GM18520 (cell line): ENCODE data around the gene SLC30A1.
"Not testable (repeated sequence)": the region's sequence is repeated elsewhere in the genome, so short reads cannot be mapped to it uniquely, and the experiment has no call there.

Source experiments
- ATAC-seq: cut with Tn5 transposase; IDR thresholded peaks from one replicate; pipeline ENCODE4 v1.9.1; 2021; ENCODE audit not compliant: unreplicated experiment

SLC30A1 gene

DNA sequence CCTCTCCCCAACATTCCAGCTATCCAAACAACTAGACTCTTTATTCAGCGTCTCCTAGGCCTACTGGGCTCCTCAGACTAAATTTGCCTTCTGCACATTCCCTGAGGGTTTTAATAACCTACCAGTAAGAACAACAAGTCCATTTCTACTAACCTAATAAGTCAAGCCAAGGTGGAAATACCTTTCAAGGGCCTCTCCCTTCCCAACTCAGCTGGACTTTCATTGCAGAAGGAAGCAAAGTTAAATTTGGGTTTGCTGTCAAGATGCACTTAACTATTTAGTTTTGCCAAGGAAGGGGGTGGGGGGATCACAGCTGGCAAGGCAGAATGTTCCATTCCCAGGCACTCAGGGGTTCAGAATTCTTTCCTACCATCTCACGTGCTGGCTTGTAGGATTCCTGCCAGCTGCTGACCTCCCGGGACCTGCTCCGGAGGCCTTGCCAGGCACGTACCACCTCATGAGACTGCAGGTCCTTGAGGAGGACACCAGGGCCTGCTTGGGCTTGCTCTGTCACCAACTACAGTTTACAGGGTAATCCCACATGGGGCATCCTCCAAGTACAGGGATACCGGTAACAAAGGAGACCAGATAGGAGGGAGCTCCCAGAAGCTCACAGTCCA lies 29.8 kb downstream of the SLC30A1 start:
- ATAC-seq = no peak

DNA sequence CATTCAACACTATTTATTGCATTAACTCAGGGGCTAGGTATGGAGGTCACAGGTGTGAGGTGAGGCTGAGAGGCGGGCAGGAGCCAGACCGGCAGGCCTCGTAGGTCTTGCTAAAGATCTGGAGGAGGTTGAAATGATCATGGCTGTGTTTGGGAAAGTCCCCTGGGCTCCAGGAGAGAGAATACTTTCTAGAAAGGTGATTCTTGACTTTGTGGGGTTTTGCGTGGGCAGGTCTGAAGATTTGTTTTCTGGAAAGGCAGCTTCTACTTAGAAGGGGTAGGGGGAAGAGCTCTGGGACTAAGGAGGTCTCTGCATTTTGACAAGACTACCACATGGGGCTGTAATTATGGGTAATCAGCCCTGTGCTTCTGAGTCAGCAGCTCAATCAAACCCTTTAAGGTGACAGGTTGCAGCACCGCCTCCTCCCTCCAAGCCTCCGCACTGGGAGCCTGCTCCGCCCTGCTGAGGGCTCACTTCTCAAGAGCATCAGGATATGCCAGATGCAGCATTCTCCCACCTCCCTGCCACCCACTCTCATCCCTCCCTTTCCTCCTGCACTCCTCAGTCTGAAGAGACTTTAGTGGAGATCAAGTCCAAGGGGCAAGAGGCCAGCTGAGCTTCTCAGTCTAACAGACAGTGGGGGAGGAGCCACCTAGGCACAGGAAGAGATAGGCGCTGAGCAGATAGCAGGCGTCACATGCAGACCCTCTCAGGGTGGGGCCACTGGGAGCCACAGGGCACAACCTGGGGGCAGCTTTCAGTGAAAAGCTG lies 30.5 kb downstream of the SLC30A1 start:
- no peak for ATAC-seq

DNA sequence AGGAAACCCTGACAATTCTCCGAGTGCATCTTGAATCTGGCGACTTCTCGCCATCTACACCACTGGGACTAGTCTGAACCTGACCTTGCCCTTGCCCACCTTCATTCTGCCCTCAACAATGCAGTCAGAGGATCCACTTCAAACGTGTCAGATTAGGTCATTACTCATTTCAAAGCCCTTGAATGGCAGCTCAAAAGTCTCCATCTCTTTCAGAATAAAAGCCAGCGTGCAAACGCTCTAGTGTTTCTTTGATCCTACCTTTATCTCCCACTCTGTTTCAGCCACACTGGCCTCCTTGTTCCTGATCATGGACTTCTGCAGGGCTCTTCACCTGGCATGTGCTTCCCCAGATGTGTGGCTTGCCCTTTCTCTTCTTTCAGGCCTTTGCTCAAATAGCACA lies 31.3 kb downstream of the SLC30A1 start:
- no peak for ATAC-seq

DNA sequence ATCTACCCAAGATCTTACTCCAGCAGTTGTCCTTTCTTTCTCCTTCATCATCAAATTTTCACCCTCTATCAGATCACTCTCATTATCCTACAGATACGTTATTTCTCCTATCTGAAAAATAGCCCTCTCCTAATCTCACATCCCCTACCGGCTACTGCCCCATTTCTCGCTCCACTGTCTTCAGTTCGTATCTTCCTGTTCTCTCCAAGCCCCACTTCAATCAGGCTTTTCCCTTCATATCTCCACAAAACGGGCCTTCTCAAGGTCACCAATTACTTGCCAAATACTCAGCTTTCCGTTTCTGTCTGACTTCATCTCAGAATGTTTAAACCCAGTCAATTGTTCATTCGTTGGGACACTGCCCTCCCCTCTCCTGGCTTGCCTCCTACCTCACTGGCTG lies 32.4 kb downstream of the SLC30A1 start:
- ATAC-seq = no peak

DNA sequence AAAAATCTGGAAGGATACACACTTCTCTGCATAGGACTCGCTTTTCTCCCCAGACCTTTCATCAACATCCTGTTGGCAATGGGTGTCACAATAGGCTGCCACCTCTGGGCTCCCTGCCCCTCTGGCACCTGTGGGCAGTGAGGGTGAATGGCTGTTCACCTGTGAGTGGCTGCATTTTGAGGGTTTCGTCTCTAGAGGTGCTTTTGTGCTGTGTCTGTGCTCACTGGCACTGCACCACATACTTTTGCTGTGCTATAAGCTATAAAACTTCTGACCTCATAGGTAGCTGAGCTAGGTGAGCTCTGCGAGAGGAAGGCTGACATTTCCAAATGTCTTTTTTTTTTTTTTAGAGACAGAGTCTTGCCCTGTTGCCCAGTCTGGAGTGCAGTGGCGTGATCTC lies 35.9 kb downstream of the SLC30A1 start:
- ATAC-seq = no peak

DNA sequence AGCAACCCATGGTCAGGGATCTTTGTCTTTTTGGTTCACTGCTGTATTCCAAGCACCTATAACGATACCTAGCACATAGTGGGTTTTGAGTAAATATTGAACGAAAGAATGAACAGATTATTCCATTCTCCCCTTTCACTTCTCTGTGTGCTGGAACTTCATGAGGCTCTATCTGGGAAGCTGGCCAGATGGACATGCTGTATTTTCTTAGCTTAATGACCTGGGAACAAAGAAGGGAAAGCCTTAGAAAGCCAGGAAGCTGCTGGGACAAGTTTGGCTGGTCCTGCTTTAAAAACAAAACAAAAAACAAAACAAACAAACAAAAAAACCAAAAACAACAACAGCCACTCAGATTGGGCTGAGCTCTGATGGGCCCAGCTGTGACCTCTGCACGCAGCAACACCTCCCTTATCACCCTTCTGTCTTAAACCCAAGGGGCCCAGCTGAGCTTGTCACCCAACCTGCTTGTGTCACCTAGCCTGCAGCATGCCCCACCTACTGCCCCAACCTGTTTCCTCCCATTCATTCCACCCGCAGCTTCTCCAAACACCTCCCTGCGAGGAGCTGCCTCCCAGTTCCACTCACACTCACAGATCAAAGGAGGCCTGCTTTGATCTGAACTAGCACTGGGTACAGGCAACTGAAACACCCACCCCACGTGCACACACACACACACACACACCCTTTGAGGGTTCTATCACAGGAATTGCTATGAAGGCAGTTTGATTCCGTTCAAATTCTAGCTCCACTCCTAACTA lies 37.1 kb downstream of the SLC30A1 start:
- ATAC-seq = no peak

DNA sequence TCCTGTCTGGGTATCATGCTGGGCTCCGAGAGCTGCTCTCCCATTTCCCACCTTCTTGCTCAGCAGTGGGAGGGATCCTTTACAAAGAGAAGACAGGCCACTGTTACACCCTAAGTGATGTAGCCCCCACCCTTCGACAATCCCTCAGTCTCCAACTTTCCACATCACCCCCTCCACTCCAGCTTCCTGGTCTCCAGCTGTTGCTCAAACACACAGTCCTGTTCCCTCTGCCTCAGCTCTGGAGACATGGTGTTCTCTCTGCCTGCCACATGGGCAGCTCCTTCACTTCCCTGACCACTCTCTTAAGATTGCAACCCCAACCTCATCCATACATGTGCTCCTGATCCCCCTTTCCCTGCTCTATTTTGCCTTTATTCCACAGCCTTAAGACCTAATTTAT lies 37.7 kb downstream of the SLC30A1 start:
- no peak for ATAC-seq

DNA sequence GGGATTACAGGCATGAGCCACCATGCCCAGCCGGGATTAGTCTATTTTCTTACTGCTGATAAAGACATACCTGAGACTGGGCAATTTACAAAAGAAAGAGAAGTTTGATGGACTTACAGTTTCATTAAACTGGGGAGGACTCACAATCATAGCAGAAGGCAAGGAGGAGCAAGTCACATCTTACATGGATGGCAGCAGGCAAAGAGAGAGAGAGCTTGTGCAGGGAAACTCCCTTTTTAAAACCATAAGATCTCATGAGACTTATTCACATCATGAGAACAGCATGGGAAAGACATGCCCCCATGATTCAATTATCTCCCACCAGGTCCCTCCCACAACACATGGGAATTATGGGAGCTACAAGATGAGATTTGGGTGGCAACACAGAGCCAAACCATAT lies 38.1 kb downstream of the SLC30A1 start:
- not testable (repeated sequence) for ATAC-seq

DNA sequence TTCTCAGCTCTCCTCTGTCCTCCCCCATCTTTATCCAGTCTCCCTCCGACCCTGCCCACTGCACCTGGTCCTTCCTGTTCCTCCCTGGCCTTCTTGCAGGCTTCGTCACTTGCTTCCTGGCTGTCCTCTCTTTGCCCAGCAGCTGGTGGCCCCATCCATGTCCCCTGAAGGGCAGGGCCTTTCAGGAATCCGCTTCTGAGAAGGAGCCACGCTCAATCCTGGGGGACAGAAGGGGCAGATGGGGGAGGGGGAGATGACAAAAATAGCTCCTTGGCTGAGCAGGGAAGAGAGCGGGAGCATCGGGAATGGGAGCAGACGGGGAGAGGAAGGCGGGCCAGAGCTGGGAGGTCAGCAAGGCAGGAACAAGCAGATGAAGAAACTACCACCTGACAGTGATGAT lies 40.7 kb downstream of the SLC30A1 start:
- no peak for ATAC-seq

DNA sequence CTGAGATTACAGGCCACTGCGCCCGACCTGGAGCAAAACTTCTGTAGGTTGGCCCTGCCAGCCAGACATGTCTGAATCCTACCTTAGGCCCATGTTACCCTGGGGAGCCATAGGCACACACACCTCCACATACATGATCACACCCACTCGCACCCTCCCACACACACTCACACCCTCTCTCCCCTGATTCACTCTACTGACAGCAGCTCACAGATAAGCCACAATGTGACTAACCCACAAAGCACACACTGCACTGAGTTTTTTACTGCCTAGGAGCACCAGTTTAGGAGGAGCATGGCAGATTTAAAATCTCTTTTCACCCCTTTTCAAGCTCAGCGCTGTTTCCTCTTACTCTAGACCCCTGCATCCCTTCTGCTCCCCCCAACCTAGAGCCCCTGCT lies 41.7 kb downstream of the SLC30A1 start:
- no peak for ATAC-seq

DNA sequence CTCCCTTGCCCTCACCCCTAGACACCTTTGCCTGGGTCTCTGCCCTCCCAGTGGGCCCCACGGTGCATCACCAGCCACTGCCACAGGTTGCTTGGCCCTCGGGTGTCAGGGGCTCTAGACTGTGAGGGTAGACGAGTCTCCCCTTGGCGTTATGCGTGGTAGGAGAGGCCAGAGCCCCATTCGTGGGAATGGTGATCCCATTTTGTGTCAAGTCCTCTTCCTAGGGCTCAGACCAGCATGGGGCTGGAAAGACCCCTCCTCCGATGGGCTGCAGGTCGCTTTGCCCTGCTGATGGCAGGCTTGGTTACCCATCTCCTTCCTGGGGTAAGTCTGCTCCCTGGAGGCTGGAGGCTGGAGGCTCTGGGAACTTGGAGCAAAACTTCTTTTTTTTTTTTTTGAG lies 42.4 kb downstream of the SLC30A1 start:
- ATAC-seq = no peak

DNA sequence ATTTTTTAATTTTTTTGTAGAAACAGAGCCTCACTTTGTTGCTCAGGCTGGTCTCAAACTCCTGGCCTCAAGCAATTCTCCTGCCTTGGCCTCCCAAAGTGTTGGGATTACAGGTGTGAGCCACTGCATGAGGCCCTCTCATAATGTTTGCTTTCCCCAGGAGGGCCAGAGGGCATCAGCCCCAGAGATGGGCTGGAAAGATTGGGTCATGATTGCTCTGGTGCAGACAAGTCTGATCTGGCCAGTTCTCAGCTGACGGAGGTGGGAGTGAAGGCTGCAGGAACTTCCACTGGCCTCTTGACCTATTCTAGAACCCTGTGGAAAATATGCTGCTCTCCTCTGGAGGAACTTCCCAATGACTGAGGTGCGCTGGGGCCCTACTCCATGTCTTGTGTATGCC lies 43.6 kb downstream of the SLC30A1 start:
- ATAC-seq = no peak

DNA sequence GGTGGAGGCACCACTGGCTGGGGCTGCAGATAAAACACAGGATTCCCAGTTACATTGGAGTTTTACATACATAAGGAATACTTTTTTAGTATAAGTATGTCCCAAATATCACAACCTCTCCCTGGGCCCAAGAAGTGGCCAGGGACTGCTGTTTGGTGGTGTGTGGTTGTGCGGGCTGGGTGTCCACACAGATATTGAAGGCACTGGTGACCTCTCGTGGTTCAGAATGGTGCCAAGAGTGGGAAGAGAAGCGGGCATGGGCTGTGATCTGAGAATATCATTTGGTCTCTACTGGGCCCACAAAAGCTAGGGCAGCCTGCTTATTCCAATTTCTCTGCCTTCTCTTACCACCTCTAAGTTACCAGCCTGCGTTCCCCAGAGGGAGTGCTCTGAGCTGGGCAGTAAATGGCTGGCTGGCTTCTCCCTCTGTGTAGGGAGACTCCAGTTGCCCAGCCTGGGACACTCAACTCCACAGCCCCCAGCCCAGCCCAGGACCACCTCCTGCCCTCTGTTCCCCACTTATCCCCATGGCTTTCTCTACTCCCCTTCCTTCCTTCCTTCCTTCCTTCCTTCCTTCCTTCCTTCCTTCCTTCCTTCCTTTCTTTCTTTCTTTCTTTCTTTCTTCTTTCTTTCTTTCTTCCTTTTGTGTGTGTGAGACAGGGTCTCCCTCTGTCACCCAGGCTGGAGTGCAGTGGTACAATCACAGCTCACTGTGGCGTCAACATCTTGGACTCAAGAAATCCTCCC lies 44.2 kb downstream of the SLC30A1 start:
- no peak for ATAC-seq

DNA sequence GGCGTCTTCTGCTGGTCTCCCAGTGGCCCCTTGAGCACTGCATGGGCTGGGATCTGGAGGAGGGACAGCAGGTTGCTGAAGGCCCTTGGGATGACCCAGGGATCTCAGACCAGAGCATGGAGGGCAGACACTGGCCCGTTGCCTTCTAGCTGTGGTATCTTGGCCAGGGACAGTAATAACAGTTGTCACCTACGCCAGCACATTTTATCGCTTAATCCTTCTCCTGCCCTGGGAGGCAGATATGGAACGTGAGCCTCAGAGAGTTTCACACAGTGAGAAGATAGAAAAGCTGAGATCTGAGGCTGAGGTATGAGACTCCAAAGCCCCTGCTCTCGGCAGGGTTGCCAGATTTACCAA lies 46.9 kb downstream of the SLC30A1 start:
- ATAC-seq = no peak

DNA sequence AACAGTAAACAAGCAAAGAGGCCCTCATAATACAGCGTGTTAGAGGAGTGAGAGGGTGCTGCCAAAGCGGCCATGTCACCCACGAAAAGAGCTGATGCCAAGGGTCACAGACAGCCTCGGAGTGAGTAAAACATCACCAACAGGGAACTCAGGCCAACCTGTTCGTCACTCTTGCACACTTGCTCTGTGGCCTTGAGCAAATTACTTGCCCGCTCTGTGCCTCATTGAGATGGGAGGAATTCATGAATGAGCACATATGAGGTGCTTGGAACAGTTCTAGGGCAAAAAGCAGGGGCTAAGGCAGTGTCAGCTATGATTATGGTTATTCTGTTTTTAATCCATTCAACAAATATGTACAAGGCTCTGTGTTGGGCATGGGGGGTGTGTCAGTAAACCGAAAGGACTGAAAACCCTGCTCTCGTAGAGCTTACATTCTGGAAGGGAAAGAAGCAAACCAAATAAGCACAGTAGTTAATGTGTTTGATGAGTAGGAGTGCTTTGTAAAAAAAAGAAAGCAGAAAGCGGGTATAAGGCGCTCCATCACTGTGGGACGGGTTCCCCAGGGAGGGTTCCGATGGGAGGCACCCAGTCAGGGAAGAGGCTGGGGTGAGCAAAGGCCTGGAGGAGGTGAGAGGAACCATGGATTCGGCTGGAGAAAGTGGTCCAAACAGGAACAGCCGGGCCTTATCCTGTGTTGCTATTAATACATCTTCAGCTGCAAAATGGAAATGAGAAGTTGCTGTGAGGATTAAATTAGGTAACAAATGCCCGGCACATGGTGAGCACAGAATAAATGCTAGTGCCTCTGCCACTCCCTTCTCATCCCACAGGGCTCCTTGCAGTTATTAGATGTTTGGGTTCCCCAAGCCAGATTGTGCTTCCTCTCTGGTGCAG lies 47.5 kb downstream of the SLC30A1 start:
- ATAC-seq = no peak

DNA sequence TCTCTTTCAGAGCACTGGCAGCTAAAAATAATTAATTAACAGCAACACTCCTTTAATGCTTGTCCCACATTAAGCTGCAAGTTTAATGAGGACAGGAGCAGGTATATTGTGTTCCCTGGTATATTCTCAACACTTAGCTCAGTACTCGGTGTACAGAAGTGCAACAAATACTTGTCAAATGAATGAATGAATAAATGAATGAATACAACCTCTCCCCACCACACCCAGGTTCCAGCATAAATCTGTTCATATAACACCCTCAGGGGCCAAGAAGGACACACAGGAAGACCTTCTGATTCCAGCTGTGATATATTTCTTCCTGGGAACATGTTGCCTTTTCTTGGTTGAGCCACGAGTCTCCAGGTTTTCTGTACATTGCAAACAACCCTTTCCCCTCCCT lies 48.9 kb downstream of the SLC30A1 start:
- no peak for ATAC-seq

DNA sequence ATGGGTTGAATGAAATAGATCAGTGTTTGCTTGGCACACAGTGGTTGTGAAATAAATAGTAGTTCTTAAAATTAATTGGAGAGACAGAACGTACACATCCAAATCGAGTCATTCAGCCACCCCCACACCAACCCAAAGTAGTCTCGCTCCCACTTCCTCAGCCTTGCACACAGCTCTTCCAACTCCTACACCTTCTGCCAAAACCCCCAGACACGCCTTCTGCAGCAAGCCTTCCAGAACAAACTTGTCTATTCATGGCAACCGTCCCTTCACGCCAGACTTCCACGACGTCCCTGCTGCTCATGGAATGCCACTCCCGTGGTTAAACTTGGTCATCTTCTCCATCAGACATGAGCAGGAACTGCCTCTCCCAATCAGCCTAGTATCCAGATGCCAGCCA lies 49.5 kb downstream of the SLC30A1 start:
- ATAC-seq = no peak

DNA sequence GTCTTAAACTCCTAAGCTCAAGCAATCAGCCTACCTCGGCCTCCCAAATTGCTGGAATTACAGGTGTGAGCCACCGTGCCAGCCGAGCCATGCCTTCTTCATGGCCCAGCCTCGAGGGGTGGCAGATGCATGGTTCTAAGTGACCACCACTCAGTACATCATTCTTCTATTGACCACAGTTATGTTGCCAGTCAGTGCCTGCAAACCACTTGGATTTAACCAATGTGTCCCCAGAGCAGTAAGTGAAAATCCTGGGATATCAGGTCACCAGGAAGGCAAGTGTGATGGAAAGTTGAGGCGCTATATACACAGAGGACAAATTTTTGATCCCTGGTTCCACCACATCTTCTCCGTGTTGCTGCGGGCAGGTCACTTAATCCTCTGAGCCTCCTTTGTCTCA lies 50.0 kb downstream of the SLC30A1 start:
- no peak for ATAC-seq

DNA sequence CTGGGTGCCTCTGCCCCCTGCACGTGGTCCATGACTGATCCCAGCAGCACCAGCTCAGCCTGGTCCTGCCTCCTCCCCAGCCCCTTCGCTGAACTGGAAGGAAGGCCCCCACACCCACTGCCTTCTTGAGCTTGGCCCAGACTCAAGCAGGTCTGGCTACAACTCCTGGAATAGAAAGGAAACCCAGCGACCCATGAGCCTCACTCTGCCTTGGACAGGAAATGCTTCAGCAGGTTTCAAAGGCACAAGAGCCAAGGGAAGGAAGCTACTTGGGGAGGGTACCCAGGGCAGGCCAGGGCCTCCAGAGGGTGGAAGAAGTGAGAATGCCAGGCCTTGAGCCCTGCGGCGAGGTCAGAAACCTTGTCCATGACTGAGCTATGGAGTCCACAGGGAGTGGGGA lies 51.1 kb downstream of the SLC30A1 start:
- no peak for ATAC-seq

DNA sequence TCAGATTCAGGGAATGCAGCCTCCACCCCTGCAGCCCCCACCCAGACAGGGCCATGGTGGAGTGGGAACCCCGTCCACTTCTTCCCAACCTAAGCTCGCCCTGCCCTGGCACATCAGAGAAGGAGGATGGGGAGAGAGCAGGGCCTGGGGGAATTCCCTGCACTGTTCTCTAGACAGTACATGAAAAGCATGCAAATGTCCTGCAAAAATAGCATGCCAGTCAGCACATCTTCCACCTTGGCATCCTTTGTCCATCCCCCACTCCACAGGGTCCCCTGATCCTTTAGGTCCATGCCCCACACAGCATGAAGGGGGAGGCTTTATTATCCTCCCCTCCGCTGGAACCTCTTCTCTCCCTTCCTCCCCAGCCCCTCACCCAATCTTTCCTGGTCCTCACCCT lies 52.0 kb downstream of the SLC30A1 start:
- ATAC-seq = peak; percentile 82

DNA sequence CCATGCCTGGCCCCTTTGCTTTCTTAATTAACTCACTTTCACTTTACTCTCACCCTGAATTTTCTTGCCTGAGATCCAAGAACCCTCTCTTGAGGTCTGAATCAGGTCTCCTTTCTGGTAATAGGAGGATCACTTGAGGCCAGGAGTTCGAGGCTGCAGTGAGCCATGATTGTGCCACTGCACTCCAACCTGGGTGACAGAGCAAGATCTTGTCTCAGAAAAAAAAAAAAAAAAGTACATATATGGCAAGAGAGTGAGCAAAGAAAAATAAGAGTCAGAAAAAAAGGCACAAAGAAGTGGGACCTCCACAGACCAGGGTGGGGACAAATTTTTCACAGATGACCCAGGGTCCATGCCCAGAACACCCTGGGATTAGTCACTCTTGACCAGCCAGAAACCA lies 52.9 kb downstream of the SLC30A1 start:
- ATAC-seq = no peak
